Epidermal melanocyte (primary cell): ENCODE measurements around the gene ESRRA.
A peak's percentile ranks its signal among the peaks of the same experiment; 100 is the strongest.

Experiments
- DNase-seq: peaks from one replicate; pipeline ENCODE4 v3.0.0; 2011; ENCODE audit warnings: low spot score; ENCODE audit not compliant: insufficient read length

Gene ESRRA

DNA sequence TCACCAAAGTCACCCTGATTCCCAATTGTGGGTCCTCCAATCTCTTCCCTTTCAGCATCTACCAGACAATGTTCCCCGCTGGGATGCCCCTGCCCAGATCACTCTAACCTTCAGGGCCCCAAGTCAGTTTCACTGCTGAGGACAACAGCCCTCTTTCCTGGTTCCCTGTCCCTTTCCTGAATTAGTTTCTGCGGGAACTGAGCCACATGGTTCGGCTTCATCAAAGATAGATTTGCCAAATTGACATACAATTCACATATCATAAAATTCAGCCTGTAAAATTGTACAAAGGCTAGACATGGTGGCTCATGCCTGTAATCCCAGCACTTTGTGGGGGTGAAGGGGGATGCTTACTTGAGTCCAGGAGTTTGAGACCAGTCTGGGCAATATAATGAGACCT lies 22.7 kb downstream of the ESRRA start:
- DNase-seq = no peak

DNA sequence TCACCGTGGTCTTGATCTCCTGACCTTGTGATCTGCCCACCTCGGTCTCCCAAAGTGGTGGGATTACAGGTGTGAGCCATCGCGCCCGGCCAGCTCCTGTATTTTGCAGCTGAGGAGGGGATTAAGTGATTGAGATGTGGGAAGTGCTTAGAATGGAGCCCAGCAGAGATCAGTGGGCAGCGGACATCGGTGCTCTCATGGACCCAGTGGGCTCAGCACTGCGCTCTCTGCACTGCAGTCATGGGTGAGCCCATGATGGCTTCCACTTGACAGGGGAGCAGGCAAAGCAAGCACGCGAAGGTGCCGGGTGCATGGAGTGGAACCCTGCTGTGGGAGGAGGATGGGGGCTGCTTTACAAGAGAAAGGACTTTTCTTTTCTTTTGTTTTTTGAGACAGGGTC lies 25.6 kb downstream of the ESRRA start:
- DNase-seq = no peak

DNA sequence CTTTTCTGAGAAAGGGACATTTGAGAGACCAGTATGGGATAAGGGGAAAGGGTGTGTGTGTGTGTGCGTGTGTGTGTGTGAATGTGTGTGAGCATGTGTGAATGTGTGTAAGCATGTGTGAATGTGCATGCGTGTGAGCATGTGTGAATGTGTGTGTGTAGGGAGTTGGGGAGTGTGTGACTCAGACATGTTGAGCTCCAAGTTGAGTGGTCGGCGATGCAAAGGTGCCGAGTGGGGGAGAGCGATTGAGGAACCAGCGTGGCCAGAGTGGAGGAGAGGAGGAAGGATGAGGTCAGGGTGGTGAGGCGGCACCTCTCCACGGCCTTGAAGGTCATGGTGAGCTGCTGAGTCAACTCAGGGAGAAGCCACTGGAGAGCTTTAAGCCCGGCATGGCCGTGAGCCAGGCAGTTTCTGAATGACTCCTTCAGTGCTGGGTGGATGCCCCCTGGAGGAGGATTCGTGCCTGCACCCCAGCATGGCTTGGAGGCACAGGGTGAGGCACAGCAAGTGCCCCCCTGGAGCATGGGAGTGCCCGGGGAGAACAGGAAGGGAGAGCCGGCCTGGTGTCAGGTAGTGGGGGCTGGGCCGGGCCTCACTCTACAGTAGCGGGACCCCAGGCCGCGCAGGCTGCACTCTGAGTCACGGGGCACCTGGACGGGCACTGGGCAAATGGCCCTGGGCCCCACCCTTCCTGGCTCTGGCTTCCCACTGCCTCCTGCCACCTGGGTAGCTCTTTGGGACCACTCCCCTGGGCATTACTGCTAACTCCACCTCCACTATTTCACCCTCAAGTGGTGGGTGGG lies 26.4 kb downstream of the ESRRA start:
- no peak for DNase-seq

DNA sequence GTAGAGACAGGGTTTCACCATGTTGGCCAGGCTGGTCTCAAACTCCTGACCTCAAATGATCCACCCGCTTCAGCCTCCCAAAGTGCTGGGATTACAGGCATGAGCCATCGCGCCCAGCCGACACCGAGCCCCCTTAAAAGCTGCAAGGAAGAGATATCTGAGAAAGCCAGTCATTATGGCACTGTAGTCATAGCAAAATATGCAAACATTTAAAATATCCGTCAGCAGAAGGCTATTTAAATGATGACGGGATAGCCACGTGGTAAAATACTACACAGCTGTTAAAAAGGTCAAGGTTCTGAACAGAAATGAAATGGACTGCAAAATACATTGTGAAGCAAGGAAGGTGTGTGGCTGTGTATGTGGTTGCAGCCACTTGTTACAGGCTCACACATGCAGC lies 28.2 kb downstream of the ESRRA start:
- DNase-seq = no peak

DNA sequence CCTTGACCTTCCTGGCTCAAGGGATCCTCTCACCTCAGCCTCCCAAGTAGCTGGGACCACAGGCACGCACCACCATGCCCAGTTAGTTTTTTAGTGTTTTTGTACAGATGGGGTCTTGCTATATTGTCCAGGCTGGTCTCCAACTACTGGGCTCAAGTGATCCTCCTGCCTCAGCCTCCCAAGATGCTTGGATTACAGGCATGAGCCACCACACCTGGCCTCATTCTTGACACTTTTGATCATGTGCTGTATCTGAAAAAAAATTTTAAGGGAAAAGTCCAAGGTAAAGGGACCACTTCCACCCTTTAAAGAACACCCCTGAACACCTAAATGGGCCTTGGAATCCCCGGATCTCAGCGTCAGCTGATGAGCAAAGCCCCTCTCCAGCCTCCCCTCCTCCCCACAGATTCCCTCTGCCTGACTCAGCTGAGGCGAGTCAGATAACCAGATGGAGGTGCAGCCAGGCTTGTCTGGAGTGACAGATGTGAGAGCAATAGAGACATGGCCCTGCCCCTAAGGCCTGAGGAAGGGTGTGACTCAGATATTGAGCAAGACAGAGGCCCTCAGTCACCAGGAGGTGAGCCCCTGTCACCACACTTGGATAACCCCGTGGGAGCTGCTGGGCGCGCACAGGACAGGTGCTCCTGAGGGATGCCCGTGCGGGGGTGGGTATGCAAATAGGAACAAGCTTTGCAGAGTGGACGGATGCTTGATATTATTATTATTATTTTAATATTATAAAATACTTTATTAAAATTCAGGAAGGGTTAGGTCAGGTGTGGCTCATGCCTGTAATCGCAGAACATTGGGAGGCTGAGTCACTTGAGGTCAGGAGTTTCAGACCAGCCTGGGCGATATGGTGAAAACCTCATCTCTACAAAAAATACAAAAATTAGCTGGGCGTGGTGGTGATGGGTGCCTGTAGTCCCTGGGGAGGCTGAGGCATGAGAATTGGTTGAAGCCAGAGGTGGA lies 29.7 kb downstream of the ESRRA start:
- no peak for DNase-seq

DNA sequence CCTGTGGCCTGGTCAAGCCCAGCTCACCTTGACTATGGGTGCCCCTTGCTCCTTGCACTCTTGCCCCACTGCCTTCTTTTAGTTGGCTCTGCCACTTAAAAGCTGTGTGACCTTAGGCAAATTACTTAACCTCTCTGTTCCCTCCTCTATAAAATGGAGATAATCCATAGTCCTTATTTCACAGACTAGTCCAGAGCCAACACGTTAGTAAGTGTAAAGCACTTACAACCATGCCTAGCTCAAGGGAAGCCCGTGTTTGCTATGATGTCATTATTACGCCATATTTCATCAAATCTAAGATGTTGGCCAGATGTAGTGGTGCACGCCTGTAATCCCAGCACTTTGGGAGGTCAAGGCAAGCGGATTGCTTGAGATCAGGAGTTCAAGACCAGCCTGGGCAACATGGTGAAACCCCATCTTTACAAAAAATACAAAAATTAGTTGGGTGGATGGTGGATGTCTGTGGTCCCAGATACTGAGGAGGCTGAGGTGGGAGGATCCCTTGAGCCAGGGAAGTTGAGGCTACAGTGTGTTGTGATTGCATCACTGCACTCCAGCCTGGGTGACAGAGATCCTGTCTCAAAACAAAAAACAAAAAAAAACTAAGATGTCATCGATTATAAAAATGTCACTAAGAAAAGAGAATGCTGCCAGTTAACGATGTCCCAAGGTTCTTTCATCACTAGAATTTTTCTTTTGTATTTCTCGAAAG lies 32.4 kb downstream of the ESRRA start:
- DNase-seq = no peak

DNA sequence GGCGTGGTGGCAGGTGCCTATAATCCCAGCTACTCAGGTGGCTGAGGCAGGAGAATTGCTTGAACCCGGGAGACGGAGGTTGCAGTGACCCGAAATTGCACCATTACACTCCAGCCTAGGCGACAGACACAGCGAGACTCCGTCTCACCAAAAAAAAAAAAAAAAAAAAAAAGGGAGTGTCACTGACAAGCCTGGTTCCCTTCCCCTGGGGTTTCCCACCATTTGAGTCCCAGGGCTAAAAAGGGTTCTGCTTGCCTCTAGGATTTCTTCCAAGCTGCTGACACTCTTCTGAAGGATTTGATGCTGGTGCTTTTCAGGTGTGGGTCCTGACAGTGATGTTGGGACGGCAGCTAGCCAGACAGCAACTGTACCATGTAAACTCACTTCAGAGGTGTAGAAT lies 33.4 kb downstream of the ESRRA start:
- no peak for DNase-seq

DNA sequence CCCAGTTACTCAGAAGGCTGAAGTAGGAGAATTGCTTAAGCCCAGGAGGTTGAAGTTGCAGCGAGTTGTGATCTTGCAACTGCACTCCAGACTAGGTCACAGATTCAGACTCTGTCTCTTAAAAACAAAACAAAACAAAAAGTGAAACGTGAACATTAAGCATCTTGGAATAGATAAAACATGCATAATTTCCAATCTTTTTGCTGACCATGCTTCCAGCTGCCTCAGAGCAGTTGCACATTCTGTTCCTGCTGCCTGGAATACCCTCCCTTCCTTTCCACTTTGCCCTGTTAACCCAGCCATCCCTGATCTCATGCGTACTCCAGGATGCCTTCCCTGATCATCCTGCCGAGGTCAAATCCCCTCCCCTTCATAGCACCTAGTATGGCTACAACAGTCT lies 34.0 kb downstream of the ESRRA start:
- DNase-seq = no peak

DNA sequence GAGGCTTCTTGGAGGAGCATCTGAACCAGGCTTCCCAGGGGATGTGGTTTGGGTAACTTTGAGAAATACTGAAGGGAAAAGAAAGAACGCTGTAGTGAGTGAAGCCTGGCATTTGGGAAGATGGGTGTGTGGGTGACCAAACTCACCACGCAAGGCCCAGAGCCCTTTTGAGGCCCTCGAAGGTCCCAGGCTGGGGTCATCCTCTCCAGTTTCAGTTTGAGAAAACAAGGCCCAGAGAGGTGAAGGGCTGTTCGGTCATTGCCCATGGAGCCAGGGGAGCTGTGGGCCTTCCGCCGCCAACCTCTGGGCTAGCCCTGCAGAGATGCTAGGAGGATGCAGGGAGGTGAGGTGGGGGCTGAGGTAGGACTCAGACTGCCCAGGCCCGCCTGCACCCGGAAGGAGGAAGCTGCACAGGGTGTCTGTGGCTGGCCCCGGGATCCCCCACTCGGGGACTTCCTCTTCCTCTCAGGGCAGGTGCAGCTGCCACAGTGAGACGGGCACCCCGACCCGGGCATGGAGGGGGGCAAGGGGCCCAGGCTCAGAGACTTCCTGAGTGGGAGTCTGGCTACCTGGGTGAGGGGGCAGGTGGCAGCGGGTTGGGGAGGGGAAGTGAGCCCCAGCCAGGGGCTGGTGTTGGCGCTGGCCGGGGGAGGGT lies 34.6 kb downstream of the ESRRA start, which contains the start of gene CCDC88B:
Gene CCDC88B (plus strand): TSS at position 451 of the 655 bp plus-strand sequence. CDS start 63 bp downstream, at position 514.
- no peak for DNase-seq

DNA sequence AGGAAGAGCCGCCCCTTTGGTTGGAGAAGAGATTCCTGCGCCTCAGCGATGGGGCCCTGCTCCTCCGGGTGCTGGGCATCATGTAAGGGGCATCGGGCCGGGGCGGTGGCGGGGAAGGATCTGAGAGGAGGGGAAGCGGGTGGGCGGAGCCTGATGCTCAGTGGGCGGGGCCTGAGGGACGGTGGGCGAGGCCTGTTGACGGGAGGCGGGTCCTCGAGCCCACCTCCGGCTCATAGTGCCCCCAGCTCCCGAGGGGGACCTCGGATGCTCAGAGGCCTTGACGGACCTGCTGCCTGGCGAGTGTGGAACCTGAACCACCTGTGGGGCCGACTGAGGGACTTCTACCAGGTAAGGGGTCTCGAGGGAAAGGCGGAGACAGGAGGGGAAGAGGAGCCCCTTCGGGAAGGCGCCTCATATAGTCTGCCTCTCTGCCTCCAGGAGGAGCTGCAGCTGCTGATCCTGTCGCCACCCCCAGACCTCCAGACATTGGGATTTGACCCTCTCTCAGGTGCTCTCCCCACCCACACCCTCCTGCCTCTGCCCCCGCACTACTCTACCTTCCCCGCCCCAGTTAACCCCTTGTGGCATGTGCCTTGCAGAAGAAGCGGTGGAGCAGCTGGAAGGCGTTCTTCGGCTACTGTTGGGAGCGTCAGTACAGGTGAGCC lies 35.5 kb downstream of the ESRRA start:
- DNase-seq = no peak

DNA sequence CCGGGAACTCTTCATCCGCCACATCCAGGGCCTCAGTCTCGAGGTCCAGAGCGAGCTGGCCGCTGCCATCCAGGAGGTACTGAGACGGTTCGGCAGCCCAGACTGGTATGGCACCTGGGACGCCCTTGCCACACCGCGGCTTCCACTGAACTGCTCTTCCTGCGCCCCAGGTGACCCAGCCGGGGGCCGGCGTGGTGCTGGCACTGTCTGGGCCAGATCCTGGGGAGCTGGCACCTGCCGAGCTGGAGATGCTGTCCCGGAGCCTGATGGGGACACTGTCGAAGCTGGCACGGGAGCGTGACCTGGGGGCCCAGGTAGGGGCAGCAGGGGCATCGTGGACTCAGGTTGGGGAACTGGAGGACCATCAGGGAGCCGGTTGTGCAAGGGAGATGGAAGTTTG lies 36.1 kb downstream of the ESRRA start:
- DNase-seq = no peak

DNA sequence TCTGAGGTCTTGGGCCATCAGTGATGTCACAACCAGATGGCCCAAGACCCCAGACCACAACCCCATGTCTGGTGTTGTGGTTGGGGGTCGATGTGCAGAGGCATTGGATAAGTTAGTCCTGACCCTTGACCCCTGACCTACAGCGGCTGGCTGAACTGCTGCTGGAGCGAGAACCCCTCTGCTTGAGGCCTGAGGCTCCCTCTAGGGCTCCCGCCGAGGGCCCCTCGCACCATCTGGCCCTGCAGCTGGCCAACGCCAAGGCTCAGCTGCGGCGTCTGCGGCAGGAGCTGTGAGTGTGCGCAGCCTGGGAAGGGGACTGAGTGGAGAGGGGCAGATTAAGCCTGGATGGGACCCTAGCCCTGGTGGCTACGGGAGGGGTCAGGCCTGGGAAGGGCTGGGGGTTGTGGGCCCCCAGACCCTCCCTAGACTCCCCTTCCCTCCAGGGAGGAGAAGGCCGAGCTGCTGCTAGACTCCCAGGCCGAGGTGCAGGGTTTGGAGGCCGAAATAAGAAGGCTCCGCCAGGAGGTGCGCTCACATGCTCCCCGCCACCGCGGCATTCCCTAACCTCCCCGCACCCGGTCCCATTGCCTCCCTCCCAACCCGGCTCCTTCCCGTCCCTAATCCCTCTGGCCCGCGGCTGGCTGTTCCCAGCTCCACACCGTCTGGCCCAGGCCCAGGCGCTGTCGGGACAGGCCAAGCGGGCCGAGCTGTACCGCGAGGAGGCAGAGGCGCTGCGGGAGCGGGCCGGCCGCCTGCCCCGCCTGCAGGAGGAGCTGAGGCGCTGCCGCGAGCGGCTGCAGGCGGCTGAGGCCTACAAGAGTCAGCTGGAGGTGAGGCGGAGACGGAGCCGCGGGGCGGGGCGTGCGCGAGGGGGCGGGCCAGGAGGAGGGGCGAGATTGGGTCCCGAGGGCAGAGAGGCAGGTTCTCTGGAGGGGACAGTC lies 36.8 kb downstream of the ESRRA start:
- DNase-seq = peak; percentile 97

DNA sequence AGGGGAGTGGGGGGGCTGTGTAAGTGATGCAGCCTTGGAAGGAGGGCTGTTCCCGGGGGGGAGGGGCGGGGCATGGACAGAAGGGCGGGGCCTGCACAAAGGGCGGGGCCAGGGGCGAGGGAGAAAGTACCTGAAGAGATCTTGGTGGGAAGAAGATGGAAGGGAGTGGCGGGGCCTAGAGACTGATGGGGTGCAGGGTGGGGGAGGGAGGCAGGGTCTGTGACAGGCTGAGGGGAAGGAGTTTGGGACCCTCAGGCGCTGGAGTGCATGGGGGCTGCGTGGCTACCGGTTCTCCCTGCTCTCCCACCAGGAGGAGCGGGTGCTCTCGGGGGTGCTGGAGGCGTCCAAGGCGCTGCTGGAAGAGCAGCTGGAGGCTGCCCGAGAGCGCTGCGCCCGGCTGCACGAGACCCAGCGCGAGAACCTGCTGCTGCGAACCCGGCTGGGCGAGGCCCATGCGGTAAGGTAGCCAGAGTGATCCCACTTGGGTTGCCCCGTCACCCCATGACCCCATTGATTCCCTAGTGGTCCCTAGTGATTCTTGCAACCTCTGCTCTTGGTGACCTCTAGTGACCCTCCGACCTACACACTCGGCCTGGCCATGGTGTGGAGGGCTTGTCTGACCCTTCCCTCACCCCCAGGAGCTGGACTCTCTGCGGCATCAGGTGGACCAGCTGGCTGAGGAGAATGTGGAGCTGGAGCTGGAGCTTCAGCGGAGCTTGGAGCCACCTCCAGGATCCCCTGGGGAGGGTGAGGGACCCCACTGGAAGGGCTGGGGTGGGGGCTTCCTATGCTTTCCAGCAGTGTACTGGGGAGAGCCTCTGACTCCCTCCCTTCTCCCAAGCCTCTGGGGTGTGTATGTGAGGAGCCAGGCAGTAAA lies 37.8 kb downstream of the ESRRA start:
- DNase-seq = no peak

DNA sequence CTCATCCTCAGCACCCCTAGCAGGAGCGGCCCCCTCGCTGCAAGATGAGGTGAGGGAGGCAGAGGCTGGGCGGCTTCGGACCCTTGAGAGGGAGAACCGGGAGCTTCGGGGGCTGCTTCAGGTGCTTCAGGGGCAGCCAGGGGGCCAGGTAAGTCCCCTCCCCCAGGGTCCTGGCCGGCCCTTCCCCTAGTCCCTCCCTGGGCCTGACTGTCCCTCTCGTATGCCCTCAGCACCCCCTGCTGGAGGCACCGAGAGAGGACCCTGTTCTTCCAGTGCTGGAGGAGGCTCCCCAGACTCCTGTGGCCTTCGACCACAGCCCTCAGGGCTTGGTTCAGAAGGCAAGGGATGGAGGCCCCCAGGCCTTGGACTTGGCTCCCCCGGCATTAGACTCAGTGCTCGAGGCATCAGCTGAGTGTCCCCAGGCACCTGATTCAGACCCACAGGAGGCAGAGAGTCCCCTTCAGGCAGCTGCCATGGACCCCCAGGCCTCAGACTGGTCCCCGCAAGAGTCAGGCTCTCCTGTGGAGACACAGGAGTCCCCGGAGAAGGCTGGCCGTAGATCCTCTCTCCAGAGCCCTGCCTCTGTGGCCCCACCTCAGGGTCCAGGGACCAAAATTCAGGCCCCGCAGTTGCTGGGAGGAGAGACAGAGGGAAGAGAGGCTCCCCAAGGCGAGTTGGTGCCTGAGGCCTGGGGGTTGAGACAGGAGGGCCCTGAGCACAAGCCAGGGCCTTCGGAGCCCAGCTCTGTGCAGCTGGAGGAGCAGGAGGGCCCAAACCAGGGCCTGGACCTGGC lies 38.6 kb downstream of the ESRRA start:
- no peak for DNase-seq

DNA sequence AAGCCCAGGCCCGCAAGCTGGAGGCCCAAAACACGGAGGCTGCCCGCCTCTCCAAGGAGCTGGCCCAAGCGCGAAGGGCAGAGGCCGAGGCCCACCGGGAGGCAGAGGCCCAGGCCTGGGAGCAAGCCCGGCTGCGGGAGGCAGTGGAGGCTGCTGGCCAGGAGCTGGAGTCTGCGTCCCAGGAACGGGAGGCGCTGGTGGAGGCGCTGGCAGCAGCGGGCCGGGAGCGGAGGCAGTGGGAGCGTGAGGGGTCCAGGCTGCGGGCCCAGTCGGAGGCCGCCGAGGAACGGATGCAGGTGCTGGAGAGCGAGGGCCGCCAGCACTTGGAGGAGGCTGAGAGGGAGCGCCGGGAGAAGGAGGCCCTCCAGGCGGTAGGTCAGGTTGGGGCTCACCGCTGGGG lies 39.5 kb downstream of the ESRRA start:
- DNase-seq = no peak

DNA sequence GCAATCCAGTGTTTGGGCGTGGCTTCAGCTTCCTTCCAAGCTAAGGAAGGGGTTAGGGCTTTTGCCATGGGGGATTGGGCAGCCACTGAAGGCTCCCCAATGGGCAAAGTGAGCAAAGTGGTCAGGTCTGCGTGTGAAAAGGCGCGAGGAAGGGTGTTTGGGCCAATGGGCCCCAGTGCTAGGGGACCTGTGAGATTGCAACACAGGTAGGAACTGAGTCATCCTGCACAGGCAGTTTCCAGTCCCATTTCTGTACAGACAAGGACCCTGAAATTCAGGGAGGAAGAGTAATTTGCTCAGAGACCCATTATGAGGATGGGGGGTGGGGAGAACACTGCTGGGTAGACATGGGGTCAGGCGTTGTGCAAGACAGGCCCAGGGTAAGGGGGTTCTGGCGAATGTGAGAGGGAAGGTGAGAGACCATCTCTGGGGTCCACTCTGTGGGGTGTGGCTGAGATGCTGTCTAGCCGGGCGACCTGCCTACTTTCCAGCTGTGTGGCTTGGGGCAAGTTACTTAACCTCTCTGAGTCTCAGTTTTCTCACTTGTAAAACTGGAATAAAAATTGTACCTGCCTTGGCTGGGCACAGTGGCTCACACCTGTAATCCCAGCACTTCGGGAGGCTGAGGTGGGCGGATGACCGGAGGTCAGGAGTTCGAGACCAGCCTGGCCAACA lies 42.0 kb downstream of the ESRRA start:
- DNase-seq = no peak

DNA sequence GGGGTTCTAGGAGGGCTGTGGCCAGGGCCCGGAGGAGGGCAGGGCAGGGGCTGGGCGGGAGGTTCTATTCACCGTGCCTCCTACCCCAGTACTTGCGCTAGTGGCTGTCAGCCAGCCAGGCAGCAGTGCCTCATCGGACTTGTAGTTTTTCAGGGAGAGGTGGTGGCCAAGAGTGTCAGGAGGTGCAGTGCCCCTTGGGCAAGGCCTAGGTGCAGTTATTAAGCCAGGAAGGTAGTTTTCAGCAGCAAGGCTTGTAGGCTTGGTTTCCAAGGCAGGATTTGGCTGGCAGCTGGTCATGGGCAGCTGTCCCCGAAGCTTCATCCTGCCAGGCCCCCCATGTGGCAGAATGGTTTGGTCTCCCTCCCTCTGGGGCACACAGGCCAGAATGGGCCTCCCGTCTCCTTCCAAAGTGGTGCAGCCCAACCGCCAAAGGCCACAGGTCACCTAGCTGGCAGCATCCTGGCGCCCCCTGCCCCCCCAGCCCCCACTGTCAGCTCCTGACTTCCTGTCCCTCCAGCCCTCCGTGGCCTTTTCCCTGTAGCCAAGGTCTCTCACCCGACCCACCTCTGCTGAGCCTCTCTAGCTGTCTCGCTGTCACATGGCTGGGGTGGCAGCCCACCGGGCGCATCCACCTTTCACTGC lies 43.2 kb downstream of the ESRRA start:
- no peak for DNase-seq
